LNCaP clone FGC (cell line): ENCODE measurements around the gene FAM114A1.

ENCODE experiments used
- DNase-seq: peaks from one replicate; pipeline ENCODE4 v3.0.0-alpha.2; 2011; ENCODE audit warnings: low read depth
- H3K4me3 ChIP-seq: 2 replicates; pipeline ENCODE4 v1.5.1; 2011; ENCODE audit warnings: mild to moderate bottlenecking, low read depth, low read length, control low read depth
- TF ChIP-seq, protein P1 (sequence below): IDR thresholded peaks from 2 replicates; pipeline ENCODE4 v1.5.1; 2012; ENCODE audit warnings: mild to moderate bottlenecking; ENCODE audit not compliant: control insufficient read depth, insufficient read depth; ENCODE audit errors: extremely low read depth

Gene FAM114A1

DNA sequence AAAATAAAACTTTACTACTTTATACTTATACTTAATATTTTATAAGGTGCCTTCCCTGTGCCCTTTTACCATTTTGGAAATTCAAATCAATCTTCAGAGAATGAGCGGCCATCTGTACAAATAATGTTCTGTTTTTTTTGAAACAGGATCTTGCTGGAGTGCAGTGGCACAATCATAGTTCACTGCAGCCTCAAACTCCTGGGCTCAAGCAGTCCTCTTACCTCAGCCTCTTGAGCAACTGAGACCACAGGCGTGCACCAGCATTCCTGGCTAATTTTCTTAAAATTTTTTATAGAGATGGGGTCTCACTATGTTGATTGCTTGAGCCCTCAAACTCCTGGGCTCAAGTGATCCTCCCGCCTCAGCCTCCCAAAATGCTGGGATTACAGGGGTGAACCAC is 53.5 kb downstream of the FAM114A1 start:
- H3K4me3 ChIP-seq, result no peak overlapping the region
- TF ChIP-seq, protein P1, sequence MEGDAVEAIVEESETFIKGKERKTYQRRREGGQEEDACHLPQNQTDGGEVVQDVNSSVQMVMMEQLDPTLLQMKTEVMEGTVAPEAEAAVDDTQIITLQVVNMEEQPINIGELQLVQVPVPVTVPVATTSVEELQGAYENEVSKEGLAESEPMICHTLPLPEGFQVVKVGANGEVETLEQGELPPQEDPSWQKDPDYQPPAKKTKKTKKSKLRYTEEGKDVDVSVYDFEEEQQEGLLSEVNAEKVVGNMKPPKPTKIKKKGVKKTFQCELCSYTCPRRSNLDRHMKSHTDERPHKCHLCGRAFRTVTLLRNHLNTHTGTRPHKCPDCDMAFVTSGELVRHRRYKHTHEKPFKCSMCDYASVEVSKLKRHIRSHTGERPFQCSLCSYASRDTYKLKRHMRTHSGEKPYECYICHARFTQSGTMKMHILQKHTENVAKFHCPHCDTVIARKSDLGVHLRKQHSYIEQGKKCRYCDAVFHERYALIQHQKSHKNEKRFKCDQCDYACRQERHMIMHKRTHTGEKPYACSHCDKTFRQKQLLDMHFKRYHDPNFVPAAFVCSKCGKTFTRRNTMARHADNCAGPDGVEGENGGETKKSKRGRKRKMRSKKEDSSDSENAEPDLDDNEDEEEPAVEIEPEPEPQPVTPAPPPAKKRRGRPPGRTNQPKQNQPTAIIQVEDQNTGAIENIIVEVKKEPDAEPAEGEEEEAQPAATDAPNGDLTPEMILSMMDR, result no peak
- DNase-seq, result no peak

DNA sequence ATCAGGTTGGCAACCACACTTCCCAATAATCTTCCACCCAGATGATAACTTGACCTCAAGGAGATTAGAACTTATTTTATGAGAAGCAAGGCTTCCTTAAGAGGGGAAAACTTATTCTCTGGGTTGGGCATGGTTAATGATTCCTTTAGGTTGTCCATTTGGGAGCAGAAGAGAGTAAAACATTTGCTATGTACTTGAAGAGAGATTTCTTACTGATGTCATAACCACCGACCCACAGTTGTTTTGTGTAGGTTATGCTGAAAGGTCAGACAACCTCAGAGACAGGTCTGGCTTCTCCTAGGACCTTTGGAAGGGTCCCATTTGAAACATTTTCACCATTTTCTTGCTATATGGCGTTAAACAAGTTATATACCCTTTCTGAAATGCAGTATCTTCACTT is 56.1 kb downstream of the FAM114A1 start:
- H3K4me3 ChIP-seq, result no peak overlapping the region
- TF ChIP-seq, protein P1, result no peak
- DNase-seq, result no peak

DNA sequence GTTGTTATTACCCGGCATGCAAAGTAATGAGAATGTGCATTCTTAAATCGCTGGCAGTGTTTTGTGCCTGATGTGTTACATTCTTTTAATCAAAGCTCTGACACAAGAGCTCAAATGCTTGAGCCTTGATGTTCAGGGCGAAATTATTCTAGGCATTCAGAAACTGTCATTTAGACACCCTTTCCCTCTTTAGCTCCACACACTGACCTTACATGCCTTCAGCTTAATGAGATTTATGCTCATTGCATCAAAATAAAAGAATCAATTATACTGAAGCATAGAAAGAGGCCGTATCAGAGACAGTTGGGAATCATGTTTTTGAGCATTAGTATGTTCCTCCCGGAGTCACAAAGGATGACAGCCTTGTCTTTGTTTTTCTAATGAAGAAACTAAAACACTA is 56.7 kb downstream of the FAM114A1 start:
- DNase-seq, result no peak
- H3K4me3 ChIP-seq, result no peak overlapping the region
- TF ChIP-seq, protein P1, result no peak

DNA sequence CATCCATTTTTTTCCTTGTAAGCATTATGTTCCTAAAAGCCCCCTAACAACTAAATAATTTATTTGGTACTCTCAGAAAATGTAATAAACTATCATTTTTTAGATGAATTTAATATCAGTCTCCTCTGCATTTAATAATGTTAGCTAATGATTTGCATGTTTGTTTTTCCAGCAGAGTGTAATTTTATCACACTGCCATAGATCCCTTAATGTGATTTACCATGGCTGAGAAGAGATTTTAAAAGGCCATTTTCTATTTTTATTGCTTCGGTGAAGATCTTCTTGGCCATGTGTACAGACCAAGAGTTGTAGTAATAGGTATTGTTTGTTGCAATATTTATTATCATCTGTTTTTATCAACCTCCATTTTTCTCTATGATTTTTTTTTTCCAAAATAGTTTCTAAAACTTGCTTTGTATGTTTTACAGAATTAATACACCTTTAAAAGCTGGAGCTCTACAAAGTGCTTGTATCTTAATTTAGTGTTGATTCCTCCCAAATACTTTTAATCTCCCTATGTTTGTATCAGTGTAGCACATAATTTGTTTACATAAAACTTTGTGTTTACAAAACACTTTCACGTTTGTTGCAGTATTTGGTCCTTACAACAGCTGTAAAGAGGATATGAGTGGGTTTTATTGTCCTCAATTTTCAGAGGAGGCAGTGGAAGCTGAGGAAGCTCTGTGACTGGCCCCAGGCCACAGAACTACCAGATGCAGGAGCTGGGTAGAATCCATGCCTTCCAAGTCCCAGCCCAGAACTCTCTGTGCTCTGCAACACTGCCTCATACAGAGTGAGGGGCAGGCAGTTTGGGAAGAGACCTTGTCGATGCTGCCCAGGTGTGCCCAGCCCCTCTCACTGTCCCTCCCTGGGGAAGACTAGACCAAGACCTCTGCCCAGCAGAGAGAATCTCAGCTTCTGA is 58.1 kb downstream of the FAM114A1 start:
- TF ChIP-seq, protein P1, result no peak
- H3K4me3 ChIP-seq, result no peak overlapping the region
- peak; percentile 57 for DNase-seq

DNA sequence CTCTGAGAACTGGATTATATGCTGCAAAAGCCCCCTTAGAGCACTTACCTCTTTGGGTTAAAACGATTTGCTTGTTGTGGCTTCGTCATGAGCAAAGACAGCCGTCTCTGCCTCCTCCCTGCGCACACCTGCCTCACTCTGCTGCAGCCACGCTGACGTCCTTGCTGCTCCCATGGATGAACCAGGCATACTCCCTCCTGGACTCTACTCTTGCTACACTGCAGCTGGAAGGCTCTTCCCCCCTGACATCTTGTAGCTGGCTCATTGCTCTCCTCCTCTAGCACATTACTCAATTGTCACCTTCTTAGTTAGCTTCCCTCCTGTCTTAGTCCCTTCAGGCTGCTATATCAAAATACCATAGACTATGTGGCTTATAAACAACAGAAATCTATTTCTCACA is 59.3 kb downstream of the FAM114A1 start:
- no peak overlapping the region for H3K4me3 ChIP-seq
- TF ChIP-seq, protein P1, result no peak
- no peak for DNase-seq

DNA sequence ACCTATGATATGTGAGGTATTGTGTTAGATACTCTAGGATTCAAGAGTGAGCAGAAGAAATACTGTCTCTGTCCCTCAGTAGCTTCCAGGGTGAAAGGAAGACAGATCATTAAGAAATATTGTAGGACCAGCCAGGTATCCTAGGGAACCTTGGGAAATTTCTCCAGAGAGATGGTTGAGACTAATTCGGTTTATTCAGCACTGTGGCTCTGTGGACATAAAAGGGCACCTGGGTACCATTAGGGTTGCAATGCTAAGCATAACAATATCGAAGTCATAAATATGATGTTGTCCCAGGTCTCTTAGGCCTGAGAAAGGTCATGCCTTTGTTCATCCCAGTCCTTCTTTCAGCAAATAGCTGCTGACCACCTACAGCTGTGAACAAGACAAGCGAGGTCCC is 61.0 kb downstream of the FAM114A1 start:
- TF ChIP-seq, protein P1, result no peak
- no peak for DNase-seq
- H3K4me3 ChIP-seq, result no peak overlapping the region

DNA sequence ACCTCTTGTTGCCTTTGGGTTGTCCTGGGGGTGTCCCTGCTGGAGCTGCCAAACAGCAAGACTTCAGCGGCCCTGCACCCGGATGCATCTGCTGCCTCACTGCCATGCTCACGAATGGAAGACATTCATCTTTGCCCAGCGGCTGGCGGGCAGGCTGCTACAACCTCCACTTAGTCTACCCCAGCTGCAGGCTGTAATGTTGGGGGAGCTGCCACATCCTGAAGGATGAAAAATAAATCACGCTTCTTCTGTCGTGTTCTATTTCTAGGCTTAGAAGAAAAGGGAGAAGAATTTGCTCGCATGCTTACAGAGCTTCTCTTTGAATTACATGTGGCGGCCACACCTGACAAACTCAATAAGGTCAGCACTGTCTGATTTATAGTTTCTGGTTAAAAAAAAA is 61.4 kb downstream of the FAM114A1 start:
- no peak overlapping the region for H3K4me3 ChIP-seq
- DNase-seq, result no peak
- TF ChIP-seq, protein P1, result no peak
